Renal cortical epithelial cell (primary cell): ENCODE results near the gene CCSER1. TPM values are rescaled to one million over a fixed set of nuclear protein-coding genes. Genes with fewer than 3 reads are reported as not detected.
"Not testable (repeated sequence)": the region's sequence is repeated elsewhere in the genome, so short reads cannot be mapped to it uniquely, and the experiment has no call there.

Source experiments
- DNase-seq: peaks from one replicate; pipeline ENCODE4 v3.0.0-alpha.2; 2011; ENCODE audit warnings: low read depth
- total RNA-seq: library from RNA; depleted of rRNA; stranded (reverse); fragments of >200 nt; gene quantifications from 2 replicates; pipeline ENCODE4 v1.2.3, GENCODE V29; 2014

CCSER1 gene
- total RNA-seq, 1 donor from 2014 or later: 2.4 TPM

DNA sequence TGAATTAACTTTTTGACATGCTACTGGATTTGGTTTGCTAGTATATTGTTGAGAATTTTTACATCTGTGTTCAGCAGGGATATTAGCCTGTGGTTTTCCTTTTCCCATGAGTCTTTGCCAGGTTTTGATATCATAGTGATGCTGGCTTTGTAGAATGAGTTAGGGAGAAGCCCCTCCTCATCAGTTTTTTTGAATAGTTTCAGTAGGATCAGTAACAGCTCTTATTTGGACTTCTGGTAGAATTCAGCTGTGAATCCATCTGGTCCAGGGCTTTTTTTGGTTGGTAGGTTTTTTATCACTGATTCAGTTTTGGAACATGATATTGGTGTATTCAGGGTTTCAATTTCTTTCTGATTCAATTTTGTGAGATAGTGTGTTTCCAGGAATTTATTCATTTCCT, 1386.1 kb downstream of the CCSER1 start:
- no peak for DNase-seq

DNA sequence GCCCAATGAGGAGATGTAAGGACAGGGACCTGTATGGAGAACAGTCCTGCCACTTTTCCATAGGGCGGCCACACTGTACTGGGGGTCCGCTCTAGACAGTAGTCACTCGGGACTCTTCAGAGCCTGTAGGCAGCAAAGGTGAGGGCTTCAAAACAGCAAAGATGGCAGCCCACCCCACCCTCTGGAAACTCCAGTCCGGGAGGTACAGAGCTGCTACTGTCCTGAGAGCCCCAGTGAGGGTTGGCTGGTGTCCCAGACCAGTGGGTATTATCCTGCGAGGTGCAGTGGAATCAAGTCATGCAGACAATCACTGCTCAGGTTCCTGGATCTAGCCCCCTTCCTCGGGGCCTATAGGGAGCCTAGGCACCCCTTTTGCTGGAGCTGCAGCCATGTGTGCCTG, 1392.0 kb downstream of the CCSER1 start:
- no peak for DNase-seq

DNA sequence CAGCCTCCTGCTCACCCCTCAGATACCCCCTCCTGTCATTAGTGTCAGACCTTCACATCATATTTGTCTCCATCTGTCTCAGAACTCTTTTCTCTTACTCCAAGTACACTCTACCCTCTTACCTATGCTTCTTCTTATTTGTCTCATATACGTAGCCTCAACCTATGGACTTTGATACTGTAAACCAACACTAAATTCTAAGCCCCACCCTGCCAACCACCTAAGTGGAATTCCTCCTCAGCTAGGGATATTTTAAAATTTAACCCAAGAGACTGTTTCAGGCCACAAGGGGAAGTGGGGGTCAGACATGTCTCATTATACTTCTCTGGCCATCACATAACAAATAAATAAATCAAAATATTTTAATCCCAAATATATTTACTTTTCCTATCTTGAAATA, 1398.4 kb downstream of the CCSER1 start:
- no peak for DNase-seq

DNA sequence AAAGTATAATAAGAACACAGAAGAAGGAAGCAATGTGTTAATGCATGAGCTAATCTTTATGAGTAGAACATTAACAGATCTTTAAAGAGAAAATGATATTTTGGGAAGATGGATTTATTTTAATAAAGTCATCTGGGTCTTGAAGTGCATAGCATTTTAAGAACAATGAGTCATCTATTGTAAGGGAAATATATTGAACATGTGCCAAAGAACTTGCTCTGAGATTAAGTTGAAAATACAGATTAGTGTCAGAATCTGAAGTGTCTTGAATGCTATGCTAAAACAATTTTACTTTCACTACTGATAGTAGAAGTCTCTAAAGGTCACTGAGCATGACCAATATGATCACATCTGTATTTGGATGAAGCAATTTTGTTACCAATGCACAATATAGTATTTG, 1399.9 kb downstream of the CCSER1 start:
- peak; percentile 8 for DNase-seq

DNA sequence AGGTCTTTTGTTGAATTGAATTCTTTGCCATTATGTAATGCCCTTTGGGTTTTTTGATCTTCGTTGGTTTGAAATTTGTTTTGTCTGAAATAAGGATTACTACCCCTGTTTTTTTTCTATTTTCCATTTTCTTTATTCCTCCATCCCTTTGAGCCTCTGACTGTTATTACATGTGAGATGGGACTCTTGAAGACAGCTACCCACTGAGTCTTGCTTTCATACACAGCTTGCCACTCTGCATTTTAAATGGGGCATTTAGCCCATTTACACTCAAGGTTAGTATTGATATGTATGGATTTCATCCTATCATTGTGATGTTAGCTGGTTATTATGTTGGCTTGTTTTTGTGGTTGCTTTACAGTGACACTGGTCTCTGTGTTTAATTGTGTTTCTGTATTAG, 1440.4 kb downstream of the CCSER1 start:
- no peak for DNase-seq

DNA sequence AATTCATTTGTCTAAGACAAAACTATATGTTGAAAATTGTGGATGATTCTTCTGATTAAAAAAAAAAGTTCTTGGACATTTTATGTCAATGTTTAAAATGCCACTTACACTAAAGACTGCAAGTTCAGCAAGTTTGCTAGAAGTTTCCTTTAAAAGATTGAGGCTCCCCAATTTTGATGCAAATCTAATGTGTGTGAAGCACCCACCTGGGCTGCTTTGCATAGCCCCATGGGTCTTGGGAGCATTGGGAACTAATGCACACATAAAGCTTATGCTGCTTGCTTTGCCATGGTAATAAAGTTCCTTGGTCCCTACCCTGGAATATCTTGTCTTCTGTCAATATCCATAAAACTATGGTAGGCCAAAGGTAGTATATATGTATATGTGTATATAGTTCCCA, 1450.7 kb downstream of the CCSER1 start:
- no peak for DNase-seq

DNA sequence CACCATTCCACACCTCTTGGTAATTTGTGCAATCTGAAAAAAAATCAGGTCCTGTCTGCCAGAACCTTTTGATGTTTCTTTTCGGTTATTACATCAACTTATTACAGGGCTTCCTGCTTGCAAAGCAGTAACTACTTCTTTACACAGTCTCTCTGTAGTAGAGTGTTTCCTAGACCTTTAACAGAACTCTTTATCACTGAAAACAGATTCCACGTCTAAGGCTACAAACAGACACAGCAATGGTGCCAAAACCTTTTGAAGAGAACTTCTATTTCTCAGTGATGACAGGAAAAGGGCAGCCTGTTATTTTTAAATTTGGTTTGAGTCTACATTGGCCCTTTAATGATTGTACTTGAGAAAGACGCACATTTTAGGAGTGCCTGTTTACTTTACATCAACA, 1463.1 kb downstream of the CCSER1 start:
- DNase-seq: no peak

DNA sequence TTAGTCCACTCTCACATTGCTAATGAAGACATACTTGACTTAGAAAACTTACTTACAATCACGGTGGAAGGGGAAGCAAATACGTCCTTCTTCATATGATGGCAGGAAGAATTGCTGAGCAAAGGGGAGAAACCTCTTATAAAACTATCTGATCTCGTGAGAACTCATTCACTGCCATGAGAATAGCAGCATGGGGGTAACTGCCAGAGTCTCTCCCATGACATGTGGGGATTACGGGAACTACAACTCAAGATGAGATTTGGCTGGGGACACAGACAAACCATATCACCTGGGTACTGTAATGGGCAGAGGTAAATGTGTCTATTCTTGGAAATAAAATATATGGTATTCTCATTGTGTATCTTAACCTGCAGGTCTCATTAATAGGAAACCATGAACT, 1464.9 kb downstream of the CCSER1 start:
- DNase-seq: no peak

DNA sequence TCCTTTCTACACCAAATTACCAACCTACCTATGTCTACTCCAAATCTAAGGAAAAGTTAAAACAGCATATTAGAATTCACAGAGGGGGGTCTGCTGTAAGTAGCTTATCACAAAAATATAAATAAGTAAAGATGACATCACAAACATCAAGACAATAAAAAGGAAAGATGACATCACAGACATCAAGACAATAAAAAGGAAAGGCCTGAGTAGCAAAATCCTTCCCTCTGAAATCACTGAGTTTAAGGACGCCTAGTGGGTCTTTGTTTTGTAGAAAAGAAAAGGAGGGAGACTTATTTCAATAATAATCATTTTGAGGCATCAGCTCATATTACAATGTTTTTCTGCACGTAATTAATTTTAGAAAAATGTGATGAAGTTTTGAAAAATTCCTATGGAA, 1469.5 kb downstream of the CCSER1 start:
- DNase-seq: no peak

DNA sequence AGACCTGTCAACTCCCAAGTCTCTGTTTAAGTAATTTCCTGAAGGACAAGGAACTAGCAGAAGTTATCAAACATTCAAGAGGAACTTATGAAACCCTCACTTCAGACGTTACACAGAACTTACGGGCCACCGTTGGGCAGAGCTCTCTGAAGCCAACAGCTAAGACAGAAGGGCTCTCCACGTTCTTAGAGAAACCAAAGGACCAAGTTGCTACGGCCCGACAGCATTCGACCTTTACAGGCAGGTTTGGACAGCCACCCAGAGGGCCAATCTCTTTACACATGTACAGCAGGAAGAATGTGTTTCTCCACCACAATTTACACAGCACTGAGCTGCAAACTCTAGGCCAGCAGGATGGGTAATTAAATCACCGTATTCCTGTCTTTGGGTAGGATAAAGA, 1471.5 kb downstream of the CCSER1 start:
- no peak for DNase-seq

DNA sequence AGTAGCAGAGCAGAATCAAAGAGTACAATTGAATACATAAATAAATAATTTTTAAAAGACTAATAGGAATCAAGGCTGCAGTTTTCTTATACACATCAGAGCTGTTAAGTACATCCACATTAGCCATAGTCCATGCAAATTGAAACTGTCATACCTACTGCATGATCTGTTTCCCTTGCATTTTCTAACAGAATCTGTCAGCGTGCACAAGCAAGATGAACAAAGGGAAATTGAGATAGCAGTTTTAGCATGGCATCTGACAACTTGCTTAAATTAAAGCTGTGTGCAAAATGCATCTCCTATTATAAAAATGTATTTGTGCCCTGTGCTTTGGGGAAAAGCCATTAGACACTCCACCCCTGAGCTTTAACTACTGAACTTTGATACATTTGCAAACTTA, 1473.1 kb downstream of the CCSER1 start:
- no peak for DNase-seq

DNA sequence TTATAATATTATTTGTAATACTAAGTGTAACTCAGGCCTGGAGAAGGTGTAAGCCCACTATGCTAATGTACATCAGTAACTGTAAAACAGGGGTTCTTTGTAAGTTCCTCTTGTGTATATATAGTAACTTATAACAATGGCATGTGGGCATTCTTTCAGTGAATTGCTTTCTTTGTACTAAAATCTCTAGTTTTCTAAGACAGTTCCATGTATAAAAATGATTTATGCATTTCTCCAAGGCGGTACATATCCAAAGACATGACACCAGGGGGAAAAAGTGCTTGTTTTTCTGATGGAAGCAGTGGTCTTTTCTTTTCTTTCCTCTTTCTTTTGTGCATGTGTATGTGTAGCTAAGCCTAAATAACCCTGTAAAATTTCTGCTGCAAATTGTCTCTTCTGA, 1474.2 kb downstream of the CCSER1 start:
- DNase-seq: no peak

DNA sequence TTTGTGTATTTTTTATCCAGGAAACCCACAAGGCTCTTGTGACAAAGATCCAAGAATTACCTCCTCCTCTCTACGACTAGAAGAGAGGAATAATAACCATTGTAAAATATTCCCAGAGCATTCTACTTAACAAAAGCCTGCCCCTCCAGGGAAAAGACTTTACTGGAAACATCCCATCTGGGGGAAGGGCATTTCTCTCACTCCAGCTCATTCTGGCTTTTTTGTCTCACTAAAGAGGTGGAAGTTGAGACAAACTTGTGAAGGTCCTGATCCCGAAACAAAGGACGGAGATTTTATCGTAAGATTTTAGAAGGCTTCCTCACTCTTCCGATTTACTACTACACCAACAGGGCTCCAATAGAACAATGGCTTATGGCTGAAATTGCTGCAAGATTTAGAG, 1484.6 kb downstream of the CCSER1 start:
- DNase-seq: no peak

DNA sequence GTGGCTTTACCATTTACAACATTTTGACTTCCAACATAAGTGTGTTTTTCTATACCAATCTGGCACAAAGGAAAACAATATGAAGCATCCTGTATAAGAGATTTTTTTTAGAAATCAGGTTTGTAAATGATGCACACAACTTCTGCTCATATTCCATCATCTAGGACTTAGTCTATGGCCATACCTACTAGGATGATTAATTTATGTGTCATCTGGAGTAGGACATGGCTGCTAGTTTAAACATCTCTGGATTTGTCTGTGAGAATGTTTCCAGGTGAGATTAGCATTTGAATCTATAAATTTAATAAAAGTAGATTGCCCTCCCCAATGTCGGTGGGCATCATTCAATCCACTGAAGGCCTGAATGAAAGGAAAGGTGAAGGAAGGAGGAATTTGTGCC, 1493.8 kb downstream of the CCSER1 start:
- DNase-seq: no peak

DNA sequence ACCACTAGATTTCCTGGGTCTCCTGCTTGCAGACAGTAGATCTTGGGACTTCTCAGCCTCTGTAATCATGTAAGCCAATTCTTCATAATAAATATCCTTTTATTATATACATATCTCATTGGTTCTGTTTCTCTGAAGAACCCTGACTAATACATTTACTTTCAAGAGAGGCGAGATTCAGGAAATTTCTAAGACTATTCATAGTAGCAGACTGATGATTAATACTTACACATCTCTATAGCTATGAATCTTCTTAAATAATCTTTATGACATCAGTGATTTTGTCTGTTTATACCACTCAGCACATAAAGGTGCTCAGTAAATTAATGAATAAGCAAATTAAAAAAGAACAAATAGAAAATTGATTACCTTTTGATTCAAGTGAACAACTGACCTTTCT, 1494.3 kb downstream of the CCSER1 start:
- DNase-seq: no peak

DNA sequence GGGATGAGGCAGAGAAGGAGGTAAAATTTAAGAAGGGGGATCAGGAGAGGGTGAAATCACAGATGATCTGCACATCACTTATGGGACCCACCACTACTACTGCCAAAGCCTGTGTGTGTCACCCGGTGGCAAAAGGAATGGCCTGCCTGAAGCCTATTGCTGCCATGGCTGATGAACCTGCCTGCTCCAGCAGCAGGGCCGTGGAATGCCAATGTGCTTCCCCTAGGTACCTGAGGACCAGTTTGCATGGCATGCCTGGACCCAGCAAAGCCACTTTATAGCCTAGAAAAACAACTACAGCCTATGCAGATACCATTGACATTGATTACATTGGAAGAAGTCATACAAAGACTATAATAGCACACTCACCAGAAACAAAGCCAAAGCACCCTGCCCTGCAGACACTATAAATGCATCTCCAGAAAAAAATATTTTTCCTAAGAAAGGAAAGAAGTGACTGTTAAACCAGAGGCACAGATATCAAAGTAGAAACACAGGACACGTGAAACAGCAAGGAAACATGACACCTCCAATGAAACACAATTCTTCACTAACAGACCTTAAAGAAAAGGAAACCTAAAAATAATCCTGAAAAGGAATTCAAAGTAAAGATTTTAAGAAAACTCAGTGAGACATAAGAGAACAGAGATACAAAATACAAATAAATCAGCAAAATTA, 1495.9 kb downstream of the CCSER1 start:
- no peak for DNase-seq

DNA sequence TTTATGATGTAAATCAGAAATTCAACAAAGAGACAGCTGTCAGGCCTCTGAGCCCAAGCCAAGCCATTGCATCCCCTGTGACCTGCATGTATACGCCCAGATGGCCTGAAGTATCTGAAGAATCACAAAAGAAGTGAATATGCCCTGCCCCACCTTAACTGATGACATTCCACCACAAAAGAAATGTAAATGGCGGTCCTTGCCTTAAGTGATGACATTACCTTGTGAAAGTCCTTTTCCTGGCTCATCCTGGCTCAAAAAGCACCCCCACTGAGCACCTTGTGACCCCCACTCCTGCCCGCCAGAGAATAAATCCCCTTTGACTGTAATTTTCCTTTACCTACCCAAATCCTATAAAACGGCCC, 1496.4 kb downstream of the CCSER1 start:
- DNase-seq: not testable (repeated sequence)

DNA sequence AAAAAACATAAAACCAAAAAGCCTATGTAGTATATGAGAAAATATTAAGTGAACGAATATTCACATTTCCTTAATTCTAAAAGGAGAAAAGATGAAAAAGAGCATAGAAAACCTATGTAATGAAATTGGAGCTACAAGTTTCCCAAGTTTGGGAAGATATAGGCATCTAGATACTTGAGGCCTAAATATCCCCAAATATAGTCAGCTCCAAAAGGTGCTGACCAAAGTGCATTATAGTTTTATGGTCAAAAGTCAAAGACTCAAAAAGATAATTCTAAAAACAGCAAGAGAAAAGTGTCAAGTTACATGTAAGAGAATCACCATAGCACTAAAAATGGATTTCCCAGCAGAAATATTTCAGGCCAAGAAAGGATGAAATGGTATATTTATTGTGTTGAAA, 1502.9 kb downstream of the CCSER1 start:
- no peak for DNase-seq

DNA sequence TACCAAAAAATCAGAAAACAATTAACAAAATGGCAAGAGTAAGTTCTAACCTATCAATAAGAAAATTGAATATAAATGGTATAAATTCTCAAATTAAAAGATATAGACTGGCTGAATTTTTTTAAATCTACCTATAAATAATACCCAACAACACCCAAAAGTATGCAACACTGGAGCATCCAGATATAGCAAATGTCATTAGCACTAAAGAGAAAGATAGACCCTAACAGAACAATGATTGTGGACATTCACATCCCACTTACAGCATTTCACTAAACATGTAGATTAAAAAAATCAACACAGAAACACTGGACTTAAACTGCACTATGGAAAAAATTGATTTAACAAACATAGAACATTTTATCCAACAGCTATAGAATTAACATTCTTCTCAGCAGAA, 1503.6 kb downstream of the CCSER1 start:
- no peak for DNase-seq

DNA sequence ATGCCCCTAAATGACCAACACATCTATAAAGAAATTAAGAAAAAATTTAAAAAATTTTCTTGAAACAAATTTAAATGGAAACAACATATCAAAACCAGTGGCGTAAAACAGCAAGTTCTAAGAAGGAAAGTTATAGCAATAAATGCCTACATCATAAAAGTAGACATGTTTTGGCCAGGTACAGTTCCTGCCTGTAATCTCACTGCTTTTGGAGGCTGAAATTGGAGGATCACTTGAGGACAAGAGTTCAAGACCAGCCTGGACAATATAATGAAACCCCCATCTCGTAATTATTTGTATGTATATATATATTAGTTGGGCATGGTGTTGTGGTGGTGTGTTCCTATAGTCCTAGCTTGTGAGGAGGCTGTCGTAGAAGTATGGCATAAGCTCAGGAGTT, 1504.1 kb downstream of the CCSER1 start:
- no peak for DNase-seq

DNA sequence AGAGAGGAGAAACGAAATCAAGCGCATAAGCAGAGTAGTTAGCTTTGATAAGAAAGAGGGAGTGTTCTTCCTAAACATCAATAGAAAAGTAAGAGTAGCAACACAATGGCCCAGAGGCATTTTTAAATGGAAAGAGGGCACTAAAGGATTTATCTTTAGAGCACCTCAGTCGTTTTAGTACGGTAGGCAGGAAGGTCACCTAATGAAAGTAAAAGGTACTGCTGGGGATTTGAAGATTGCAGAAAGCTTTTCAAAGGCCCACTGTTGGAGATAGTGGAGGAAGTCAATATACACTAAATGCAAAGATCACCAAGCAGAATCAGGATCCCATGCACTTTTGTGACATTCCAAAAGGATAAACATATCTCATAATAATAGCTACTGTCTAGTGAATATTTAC, 1508.9 kb downstream of the CCSER1 start:
- no peak for DNase-seq
